Vagina (tissue), 2 donors: ENCODE results near the gene DCK. TPM values are rescaled to one million over a fixed set of nuclear protein-coding genes. Genes with fewer than 3 reads are reported as not detected.

Experiments
- DNase-seq, 2 donors: peaks; one replicate each; pipeline ENCODE4 v3.0.0-alpha.2; 2017; ENCODE audit errors: extremely low spot score in 2 of 2
- H3K27ac ChIP-seq: fragments of 200-600 bp; sonication (generic); one replicate; pipeline ENCODE4 v1.5.1; 2019
- H3K27me3 ChIP-seq: fragments of 200-600 bp; sonication (generic); one replicate; pipeline ENCODE4 v1.5.1; 2019
- H3K36me3 ChIP-seq, 2 donors: fragments of 200-600 bp; sonication (generic); one replicate each; pipeline ENCODE4 v1.5.1; 2017 to 2019
- H3K4me1 ChIP-seq: fragments of 200-600 bp; sonication (generic); one replicate; pipeline ENCODE4 v1.5.1; 2019
- H3K4me3 ChIP-seq, 2 donors: fragments of 200-600 bp; sonication (generic); 1 replicate in 1 of 2; 2 replicates in 1 of 2; pipeline ENCODE4 v1.5.1; 2016 to 2019
- H3K9me3 ChIP-seq: fragments of 200-600 bp; sonication (generic); one replicate; pipeline ENCODE4 v1.5.1; 2019
- POLR2A ChIP-seq, 2 donors: fragments of 450-650 bp; IDR thresholded peaks; one replicate each; pipeline ENCODE4 v1.6.1; 2017; ENCODE audit warnings: antibody characterized with exemption in 2 of 2, mild to moderate bottlenecking in 2 of 2, moderate library complexity in 2 of 2
- POLR2AphosphoS5 ChIP-seq, 2 donors: sonication (generic); formaldehyde crosslinking; IDR thresholded peaks; one replicate each; pipeline ENCODE4 v1.9.0; 2017; ENCODE audit warnings: antibody characterized with exemption in 2 of 2, mild to moderate bottlenecking in 2 of 2, low read depth in 1 of 2; ENCODE audit not compliant: insufficient read depth in 1 of 2
- intact Hi-C: fragments of 100-400 bp; cut with DNase I; formaldehyde crosslinking; loops from one replicate; pipeline ENCODE4 v1.15.1; 2023
- total RNA-seq: library from RNA; depleted of rRNA; stranded (reverse); fragments of >200 nt; gene quantifications from one replicate; pipeline ENCODE4 v1.2.3, GENCODE V29; 2016
- TF ChIP-seq, protein P1 (sequence below), 3 experiments: fragments of 450-650 bp in 2 of 3; fragments of 200-600 bp in 1 of 3; sonication (generic) in 1 of 3; IDR thresholded peaks; one replicate each; pipeline ENCODE4 v1.5.1; 2017 to 2019; ENCODE audit warnings: antibody characterized with exemption in 3 of 3, mild to moderate bottlenecking in 2 of 3, moderate library complexity in 2 of 3

The DCK gene
- total RNA-seq, 1 donor from 2014 or later: 10.3 TPM

GRCh38 chr4:71062436-71062835 lies 69.0 kb downstream of the DCK start:
- intact Hi-C loops: no loop called here
- TF ChIP-seq POLR2AphosphoS5 (IDR thresholded peaks at IDR 0.05; ENCODE audit: insufficient read depth in 1 of 2, low read depth in 1 of 2) (no peak), POLR2A (IDR thresholded peaks at IDR 0.05) (no peak)
- TF ChIP-seq, protein P1, sequence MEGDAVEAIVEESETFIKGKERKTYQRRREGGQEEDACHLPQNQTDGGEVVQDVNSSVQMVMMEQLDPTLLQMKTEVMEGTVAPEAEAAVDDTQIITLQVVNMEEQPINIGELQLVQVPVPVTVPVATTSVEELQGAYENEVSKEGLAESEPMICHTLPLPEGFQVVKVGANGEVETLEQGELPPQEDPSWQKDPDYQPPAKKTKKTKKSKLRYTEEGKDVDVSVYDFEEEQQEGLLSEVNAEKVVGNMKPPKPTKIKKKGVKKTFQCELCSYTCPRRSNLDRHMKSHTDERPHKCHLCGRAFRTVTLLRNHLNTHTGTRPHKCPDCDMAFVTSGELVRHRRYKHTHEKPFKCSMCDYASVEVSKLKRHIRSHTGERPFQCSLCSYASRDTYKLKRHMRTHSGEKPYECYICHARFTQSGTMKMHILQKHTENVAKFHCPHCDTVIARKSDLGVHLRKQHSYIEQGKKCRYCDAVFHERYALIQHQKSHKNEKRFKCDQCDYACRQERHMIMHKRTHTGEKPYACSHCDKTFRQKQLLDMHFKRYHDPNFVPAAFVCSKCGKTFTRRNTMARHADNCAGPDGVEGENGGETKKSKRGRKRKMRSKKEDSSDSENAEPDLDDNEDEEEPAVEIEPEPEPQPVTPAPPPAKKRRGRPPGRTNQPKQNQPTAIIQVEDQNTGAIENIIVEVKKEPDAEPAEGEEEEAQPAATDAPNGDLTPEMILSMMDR (IDR thresholded peaks at IDR 0.05): no peak

DNA sequence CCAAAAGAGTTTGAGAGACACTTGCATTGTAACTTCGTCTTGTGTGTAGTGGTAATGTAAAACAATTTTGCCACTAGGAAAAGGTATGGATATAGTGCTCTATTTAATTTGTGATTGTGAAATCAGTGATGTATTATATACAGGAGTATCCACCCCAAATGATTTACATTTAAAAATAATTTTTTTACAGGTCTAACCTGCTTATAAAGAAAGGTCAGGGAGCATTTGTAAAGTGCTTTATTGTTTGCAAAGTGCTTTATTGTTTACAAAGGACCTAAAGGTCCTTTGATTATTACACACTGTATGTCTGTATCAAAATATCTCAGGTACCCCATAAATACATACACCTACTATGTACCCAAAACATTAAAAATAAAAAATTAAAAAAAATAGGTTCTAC lies 70.3 kb downstream of the DCK start:
- intact Hi-C loops: no loop called here
- H3K4me3 ChIP-seq: no peak overlapping the region
- H3K4me1 ChIP-seq: no peaks in the 10 kb centered on the region
- DNase-seq: no peak
- no peaks in the 10 kb centered on the region for H3K36me3 ChIP-seq
- no peak overlapping the region for H3K27ac ChIP-seq
- H3K27me3 ChIP-seq: no peaks in the 10 kb centered on the region
- no peaks in the 10 kb centered on the region for H3K9me3 ChIP-seq
- TF ChIP-seq, protein P1 (IDR thresholded peaks at IDR 0.05): no peak
- TF ChIP-seq POLR2AphosphoS5 (IDR thresholded peaks at IDR 0.05; ENCODE audit: insufficient read depth in 1 of 2, low read depth in 1 of 2): no peak
- TF ChIP-seq POLR2A (IDR thresholded peaks at IDR 0.05): no peak

More at GRCh38 chr4:71062436-71062835, 69.0 kb downstream of the DCK start:
- H3K27me3 ChIP-seq: no peaks in the 10 kb centered on the region
- no peak overlapping the region for H3K27ac ChIP-seq
- no peak for DNase-seq
- H3K4me3 ChIP-seq: no peak overlapping the region
- H3K9me3 ChIP-seq: no peaks in the 10 kb centered on the region
- H3K36me3 ChIP-seq: no peaks in the 10 kb centered on the region
- H3K4me1 ChIP-seq: no peaks in the 10 kb centered on the region

- no peak overlapping the region for H3K27ac ChIP-seq
- no peaks in the 10 kb centered on the region for H3K36me3 ChIP-seq
- H3K4me1 ChIP-seq: no peaks in the 10 kb centered on the region
- no peaks in the 10 kb centered on the region for H3K27me3 ChIP-seq
- TF ChIP-seq, protein P1 (IDR thresholded peaks at IDR 0.05): no peak
- TF ChIP-seq POLR2A (IDR thresholded peaks at IDR 0.05): no peak
- TF ChIP-seq POLR2AphosphoS5 (IDR thresholded peaks at IDR 0.05; ENCODE audit: insufficient read depth in 1 of 2, low read depth in 1 of 2): no peak
- DNase-seq: no peak
- no peaks in the 10 kb centered on the region for H3K9me3 ChIP-seq
- H3K4me3 ChIP-seq: no peak overlapping the region
- intact Hi-C loops: no loop called here
These were observed 71.1 kb downstream of the DCK start for GRCh38 chr4:71064521-71064920.

GRCh38 chr4:71065991-71066510 lies 72.6 kb downstream of the DCK start:
- TF ChIP-seq, protein P1 (IDR thresholded peaks at IDR 0.05): no peak
- TF ChIP-seq POLR2AphosphoS5 (IDR thresholded peaks at IDR 0.05; ENCODE audit: insufficient read depth in 1 of 2, low read depth in 1 of 2) (no peak), POLR2A (IDR thresholded peaks at IDR 0.05) (no peak)
- no peaks in the 10 kb centered on the region for H3K27me3 ChIP-seq
- H3K36me3 ChIP-seq: no peaks in the 10 kb centered on the region
- DNase-seq: no peak
- intact Hi-C loops: no loop called here
- no peaks in the 10 kb centered on the region for H3K4me1 ChIP-seq
- H3K4me3 ChIP-seq: no peak overlapping the region
- H3K27ac ChIP-seq: no peak overlapping the region
- H3K9me3 ChIP-seq: no peaks in the 10 kb centered on the region

DNA sequence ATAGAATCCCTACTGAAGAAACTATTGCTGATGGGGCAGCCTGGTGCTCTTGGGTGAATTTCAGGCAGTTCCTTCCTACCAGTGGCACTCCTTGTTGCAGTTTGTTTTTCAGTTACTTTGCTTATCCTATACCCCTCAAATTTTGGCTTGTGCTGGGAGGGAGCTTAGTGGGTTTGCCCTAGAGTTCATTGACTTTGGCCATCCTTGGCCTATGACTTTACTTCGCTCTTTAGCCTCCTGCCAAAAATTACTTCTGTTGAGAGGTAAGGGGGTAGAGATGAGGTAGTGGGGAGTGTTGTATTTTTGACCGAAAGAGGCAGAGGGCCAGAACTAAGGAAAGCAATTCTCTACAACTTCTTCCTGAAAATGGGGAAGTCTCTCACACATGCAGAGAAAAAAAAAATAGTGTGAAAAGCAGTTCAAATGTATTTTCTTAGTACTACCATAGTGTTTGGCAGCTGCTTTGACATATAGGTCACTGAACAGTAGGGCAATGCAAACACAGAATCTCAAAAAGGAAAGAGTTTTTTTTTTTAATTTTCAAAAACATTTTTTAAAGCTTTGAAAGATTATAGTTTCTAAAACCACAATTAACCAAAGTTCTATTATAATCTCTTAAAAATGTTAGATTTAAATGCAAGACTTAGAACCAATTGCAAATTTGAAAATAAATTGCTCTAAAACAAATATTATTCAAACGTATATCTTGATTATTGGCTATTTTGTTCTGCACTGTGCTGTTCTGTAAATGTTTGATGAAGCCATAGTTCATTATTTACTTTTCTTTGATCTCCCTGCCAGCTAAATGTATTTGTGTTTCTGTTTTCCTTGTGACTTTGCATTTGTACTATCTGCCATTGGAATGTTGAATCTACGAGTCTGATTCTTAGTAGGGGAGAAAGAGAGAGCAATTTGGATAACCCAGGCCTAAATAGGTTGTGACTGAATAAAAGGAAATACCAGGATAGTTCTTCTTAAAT lies 73.6 kb downstream of the DCK start:
- no peaks in the 10 kb centered on the region for H3K36me3 ChIP-seq
- H3K27me3 ChIP-seq: no peaks in the 10 kb centered on the region
- H3K4me1 ChIP-seq: no peaks in the 10 kb centered on the region
- intact Hi-C loops: no loop called here
- no peak overlapping the region for H3K4me3 ChIP-seq
- no peak for DNase-seq
- no peaks in the 10 kb centered on the region for H3K9me3 ChIP-seq
- TF ChIP-seq POLR2A (IDR thresholded peaks at IDR 0.05) (no peak), POLR2AphosphoS5 (IDR thresholded peaks at IDR 0.05; ENCODE audit: insufficient read depth in 1 of 2, low read depth in 1 of 2) (no peak)
- TF ChIP-seq, protein P1 (IDR thresholded peaks at IDR 0.05): no peak
- H3K27ac ChIP-seq: no peak overlapping the region
